Naive thymus-derived CD8-positive, alpha-beta T cell (primary cell): ENCODE data around the gene GAREM1. TPM values are rescaled to one million over a fixed set of nuclear protein-coding genes. Genes with fewer than 3 reads are reported as not detected.
"Not testable (repeated sequence)": the region's sequence is repeated elsewhere in the genome, so short reads cannot be mapped to it uniquely, and the experiment has no call there.

Source experiments
- ATAC-seq, 2 donors: fragments of 150-1000 bp; cut with Tn5 transposase in 1 of 2; sonication (Bioruptor Pico), chemical (Tn5 transposase) in 1 of 2; 1 replicate in 1 of 2; 2 replicates in 1 of 2; pipeline ENCODE4 v1.10.0; 2021; ENCODE audit warnings: mild to moderate bottlenecking in 2 of 2, moderate library complexity in 2 of 2
- POLR2A ChIA-PET: fragments of 350-600 bp; sonication (Branson Sonifier 250); formaldehyde crosslinking; loops from one replicate; lab custom pipeline; 2021; ENCODE audit warnings: antibody characterized with exemption; lab: Charles Lee
- DNase-seq, 10 donors: peaks; one replicate each; pipeline versions ENCODE4 v3.0.0 to v3.0.0-alpha.2; 2020 to 2022
- H3K27ac Mint-ChIP-seq, 10 donors: one replicate each; pipeline ENCODE4 v1.8.0; 2020 to 2022; ENCODE audit warnings: mild to moderate bottlenecking in 10 of 10, mixed read lengths in 10 of 10, moderate library complexity in 4 of 10, inconsistent platforms in 1 of 10
- H3K27me3 Mint-ChIP-seq, 5 donors: one replicate each; pipeline ENCODE4 v1.8.0; 2021 to 2022; ENCODE audit warnings: mixed read lengths in 5 of 5
- H3K36me3 Mint-ChIP-seq, 3 donors: one replicate each; pipeline ENCODE4 v1.8.0; 2020 to 2022; ENCODE audit warnings: mixed read lengths in 3 of 3, mild to moderate bottlenecking in 2 of 3, inconsistent platforms in 1 of 3
- H3K4me1 Mint-ChIP-seq, 4 donors: one replicate each; pipeline ENCODE4 v1.8.0; 2021 to 2022; ENCODE audit warnings: mixed read lengths in 4 of 4
- H3K4me3 Mint-ChIP-seq, 10 donors: one replicate each; pipeline ENCODE4 v1.8.0; 2020 to 2022; ENCODE audit warnings: mild to moderate bottlenecking in 10 of 10, mixed read lengths in 10 of 10, moderate library complexity in 6 of 10, inconsistent platforms in 1 of 10
- H3K9me3 Mint-ChIP-seq, 9 donors: one replicate each; pipeline ENCODE4 v1.8.0; 2020 to 2022; ENCODE audit warnings: mixed read lengths in 9 of 9, mild to moderate bottlenecking in 3 of 9, inconsistent platforms in 1 of 9, moderate library complexity in 1 of 9
- polyA plus RNA-seq, 3 donors: library from polyadenylated mRNA; unstranded; fragments of 300-500 nt; fragmentation: Illumina TruSeq; gene quantifications; one replicate each; pipeline ENCODE4 v1.2.3, GENCODE V29; 2021
- total RNA-seq, 8 experiments: library from RNA in 2 of 8; stranded (reverse) in 2 of 8; gene quantifications; one replicate each; pipeline ENCODE4 v1.2.3 and lab custom pipeline; 2021 to 2026

The GAREM1 gene
- total and polyA plus RNA-seq, 5 experiments from 2014 or later = 0.36 to 2.3 (median 0.78) TPM; not detected in 1

DNA sequence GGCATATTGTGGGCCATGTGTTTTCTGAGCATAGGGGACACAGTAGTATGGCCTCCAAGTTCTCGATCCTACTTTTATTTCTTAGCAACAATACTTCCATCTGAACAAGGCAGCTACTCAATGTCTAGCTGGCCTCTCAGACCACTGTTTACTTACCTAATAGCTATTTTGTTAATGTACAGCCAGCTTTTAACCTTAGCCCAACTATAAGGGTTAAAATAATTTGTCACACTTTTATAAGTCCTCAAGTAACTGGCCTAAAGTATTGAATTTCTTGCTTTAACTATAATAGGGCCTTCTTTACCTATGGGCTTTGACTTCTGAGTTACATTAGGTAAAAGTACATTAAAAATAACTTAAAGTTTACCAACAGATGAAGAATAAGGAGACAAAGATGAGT, 117.4 kb downstream of the GAREM1 start:
- Mint-ChIP-seq H3K27ac (no peak overlapping the region), H3K9me3 (no peaks in the 10 kb centered on the region), H3K27me3 (peaks cover 0 to 15% (median 3%) of the 10 kb centered on the region in 5 donors), H3K4me1 (no peaks in the 10 kb centered on the region), H3K4me3 (no peak overlapping the region), H3K36me3 (no peaks in the 10 kb centered on the region)
- POLR2A ChIA-PET = no interaction called here
- ATAC-seq (no peak), DNase-seq (no peak)

DNA sequence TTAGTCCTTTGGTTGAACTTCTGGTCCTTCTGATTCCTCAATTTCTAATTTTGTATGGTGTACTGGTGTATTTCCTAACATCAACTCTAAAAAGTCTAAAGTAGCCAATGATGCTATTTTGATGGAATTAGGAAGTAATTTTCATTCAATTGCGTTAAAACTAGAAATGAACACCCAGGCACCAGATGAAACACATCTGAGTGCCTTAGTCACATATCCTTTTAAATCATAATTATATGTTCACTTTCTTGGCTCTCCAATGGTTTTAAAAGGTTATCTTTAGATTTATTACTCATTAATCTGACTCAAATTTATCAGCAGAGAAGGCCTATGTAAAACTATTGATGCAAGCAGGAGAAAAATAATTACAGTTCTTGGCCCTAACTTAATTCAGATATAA, 119.7 kb downstream of the GAREM1 start:
- H3K4me3 Mint-ChIP-seq = no peak overlapping the region
- DNase-seq (no peak), ATAC-seq (no peak)
- H3K27ac Mint-ChIP-seq = no peak overlapping the region
- no peaks in the 10 kb centered on the region for H3K9me3 Mint-ChIP-seq
- H3K36me3 Mint-ChIP-seq = no peaks in the 10 kb centered on the region
- POLR2A ChIA-PET = no interaction called here
- no peaks in the 10 kb centered on the region for H3K4me1 Mint-ChIP-seq
- peaks cover 0 to 7% (median 1%) of the 10 kb centered on the region in 5 donors for H3K27me3 Mint-ChIP-seq

DNA sequence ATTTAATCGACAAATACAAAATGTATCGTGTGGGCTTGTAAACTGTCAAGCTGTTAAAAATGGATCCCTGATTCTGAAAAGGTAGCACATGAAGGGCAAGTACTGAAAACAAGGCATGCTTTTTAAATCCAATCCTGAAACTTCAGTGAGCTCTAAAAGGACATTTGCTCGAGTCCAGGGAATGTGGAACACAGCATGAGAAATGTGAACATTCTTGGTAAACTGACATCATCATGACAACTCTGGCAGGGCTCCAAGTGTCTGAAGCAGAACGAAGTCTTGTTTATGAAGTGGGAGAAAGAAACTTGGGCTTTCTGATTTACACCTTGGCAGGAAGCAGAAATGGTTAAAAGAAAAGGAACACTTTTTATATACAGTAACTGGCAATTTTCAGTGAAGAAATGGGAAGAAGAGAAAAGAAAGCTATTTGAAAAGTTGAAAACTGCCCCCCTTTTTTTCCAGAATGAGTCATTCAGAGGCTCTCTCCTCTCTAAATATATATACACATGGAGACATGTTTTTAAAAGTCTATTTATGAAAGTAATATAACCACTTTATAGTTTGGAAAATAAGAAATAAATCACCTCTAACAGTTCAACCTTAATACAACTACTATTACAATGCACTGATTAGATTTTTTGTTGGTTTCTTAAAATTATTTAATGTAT, 120.8 kb downstream of the GAREM1 start:
- no peak for ATAC-seq
- no peak for DNase-seq
- POLR2A ChIA-PET = no interaction called here
- no peaks in the 10 kb centered on the region for H3K4me1 Mint-ChIP-seq
- no peaks in the 10 kb centered on the region for H3K36me3 Mint-ChIP-seq
- H3K9me3 Mint-ChIP-seq = no peaks in the 10 kb centered on the region
- no peak overlapping the region for H3K4me3 Mint-ChIP-seq
- peaks cover 0 to 7% (median 4%) of the 10 kb centered on the region in 5 donors for H3K27me3 Mint-ChIP-seq
- no peak overlapping the region for H3K27ac Mint-ChIP-seq

DNA sequence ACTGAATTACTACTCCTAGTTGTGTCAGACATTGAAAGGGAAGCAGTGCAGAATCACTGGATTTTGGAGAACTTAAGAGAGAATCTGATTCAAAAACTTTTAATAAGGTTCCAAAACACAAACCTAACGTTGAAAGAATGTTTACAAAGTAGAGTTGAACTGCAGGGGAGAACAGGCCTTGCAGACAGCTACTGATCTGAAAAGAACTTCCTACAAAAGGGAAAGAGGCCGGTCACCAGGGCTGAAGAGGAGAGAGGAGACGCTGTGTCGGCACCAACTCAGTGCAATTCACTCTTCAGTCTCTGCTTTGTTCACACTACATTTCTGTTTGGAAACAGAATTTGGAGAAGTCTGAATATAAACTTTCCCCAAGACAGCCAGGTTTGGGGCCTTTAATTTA, 124.0 kb downstream of the GAREM1 start:
- no peak for DNase-seq
- POLR2A ChIA-PET = no interaction called here
- Mint-ChIP-seq H3K36me3 (no peaks in the 10 kb centered on the region), H3K27me3 (peaks cover 3 to 19% (median 5%) of the 10 kb centered on the region in 5 donors), H3K4me3 (no peak overlapping the region), H3K27ac (no peak overlapping the region), H3K9me3 (peaks cover 0 to 3% (median 0%) of the 10 kb centered on the region in 9 donors), H3K4me1 (no peaks in the 10 kb centered on the region)
- ATAC-seq = no peak

DNA sequence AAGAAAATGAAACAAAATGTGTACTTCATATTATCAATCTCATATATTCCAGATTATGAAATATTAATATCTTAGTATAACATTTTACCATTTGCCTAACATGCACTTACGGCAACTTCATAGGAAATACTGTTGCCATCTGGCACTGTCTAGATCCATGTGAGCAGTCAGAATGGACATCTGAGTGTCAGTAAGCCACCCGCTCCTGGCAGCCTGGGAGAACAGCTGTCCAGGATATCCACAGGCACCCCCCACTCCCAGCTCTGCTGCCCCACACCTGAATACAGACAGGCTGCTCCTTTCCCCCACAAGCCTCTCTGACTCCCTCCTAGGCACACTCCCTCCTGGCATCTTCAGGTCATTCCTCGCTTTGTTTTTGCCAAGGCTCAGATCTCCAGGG, 127.0 kb downstream of the GAREM1 start:
- DNase-seq = no peak
- Mint-ChIP-seq H3K36me3 (no peaks in the 10 kb centered on the region), H3K9me3 (peaks cover 0 to 4% (median 0%) of the 10 kb centered on the region in 9 donors), H3K27ac (no peak overlapping the region), H3K4me1 (no peaks in the 10 kb centered on the region), H3K4me3 (no peak overlapping the region), H3K27me3 (peaks cover 3 to 36% (median 9%) of the 10 kb centered on the region in 5 donors)
- ATAC-seq = no peak
- POLR2A ChIA-PET = no interaction called here

DNA sequence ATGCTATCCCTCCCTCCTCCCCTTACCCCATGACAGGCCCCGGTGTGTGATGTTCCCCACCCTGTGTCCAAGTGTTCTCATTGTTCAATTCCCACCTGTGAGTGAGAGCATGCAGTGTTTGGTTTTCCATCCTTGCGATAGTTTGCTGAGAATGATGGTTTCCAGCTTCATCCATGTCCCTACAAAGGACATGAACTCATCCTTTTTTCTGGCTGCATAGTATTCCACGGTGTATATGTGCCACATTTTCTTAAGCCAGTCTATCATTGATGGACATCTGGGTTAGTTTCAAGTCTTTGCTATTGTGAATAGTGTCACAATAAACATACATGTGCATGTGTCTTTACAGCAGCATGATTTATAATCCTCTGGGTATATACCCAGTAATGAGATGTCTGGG, 129.6 kb downstream of the GAREM1 start:
- H3K4me1 Mint-ChIP-seq, DNase-seq, H3K27ac Mint-ChIP-seq, H3K36me3 Mint-ChIP-seq, ATAC-seq, H3K9me3 Mint-ChIP-seq, POLR2A ChIA-PET, H3K4me3 Mint-ChIP-seq: not testable (repeated sequence)
- peaks cover 3 to 36% (median 9%) of the 10 kb centered on the region in 5 donors for H3K27me3 Mint-ChIP-seq

DNA sequence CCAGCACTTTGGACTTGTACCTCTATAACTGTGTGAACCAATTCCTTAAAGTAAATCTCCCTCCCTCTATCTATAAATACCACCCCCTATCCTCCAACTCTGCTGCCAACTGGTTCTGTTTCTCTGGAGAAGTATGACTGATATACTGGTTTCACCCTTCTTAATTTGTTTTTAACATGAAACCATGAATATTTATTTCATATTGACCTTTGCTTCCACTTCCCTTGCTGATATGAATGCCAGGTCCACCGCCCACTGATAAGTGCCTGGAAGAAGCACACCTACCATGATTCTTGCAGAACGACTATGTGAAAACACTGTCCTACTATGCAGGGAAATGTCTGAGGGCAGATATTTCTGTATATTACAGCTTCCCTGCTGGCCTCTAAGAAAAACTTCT, 131.6 kb downstream of the GAREM1 start:
- ATAC-seq = no peak
- H3K9me3 Mint-ChIP-seq = peaks cover 0 to 4% (median 0%) of the 10 kb centered on the region in 9 donors
- H3K4me3 Mint-ChIP-seq = no peak overlapping the region
- no peaks in the 10 kb centered on the region for H3K4me1 Mint-ChIP-seq
- POLR2A ChIA-PET = no interaction called here
- H3K27me3 Mint-ChIP-seq = peaks cover 0 to 33% (median 9%) of the 10 kb centered on the region in 5 donors
- no peak overlapping the region for H3K27ac Mint-ChIP-seq
- no peak for DNase-seq
- H3K36me3 Mint-ChIP-seq = no peaks in the 10 kb centered on the region

DNA sequence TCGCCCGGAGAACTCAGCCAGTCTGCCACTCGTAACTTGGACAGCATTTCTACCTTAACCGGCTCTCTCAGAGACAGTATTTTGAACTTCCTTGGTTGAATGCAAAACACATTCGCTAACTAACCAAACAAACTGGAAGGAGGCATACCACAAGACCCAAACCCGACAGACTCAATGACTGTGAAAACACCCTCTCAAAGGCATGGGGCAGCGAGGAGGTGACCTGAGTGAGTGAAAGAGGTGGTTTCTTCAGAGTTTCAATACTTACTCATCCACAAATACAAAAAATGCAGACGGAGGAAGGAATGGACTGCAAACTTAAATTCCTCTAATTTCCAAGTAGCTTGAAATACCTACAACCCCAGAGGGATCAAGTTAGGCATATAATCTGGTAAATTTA, 132.9 kb downstream of the GAREM1 start:
- POLR2A ChIA-PET = no interaction called here
- DNase-seq (no peak), ATAC-seq (no peak)
- Mint-ChIP-seq H3K36me3 (no peaks in the 10 kb centered on the region), H3K4me1 (no peaks in the 10 kb centered on the region), H3K4me3 (no peak overlapping the region), H3K9me3 (peaks cover 0 to 4% (median 0%) of the 10 kb centered on the region in 9 donors), H3K27me3 (peaks cover 0 to 28% (median 3%) of the 10 kb centered on the region in 5 donors), H3K27ac (no peak overlapping the region)

DNA sequence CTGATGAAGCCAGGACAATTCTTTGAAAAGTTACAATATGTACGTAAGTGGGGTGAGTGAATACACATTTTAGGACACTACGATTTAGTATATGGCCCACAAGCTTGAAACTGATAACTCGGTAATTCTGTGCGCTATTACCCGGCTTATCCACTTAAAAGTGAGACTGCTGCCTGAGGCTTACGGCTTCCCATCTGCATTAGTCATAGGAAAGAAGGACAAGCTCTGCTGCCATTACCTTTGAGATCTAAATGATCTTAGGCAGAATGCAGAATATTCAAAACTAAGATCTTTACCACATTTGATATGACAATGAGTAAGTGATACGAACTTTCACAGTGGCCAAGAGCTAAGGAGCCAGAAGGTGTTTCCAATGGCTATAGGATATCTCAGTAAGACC, 133.3 kb downstream of the GAREM1 start:
- Mint-ChIP-seq H3K27me3 (peaks cover 0 to 23% (median 3%) of the 10 kb centered on the region in 5 donors), H3K9me3 (peaks cover 0 to 4% (median 0%) of the 10 kb centered on the region in 9 donors)
- POLR2A ChIA-PET = no interaction called here

DNA sequence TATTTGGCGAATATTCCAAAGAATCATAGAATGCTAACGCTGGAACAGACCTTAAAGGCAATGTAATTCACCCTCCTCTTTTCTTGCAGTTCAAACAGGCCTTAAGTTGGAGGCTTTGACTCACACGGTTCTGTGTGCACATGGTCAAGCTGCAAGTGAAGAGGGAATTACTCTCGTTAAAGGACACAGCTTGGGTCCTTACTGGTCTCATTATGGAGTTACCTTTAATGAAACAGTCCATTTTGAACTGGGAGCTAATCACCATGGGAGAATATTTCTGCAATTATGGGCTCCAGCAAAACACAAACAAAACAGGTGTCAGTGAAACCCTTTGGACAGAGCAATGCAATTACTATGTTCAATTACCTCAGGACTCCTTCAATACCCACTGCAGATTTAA, 135.5 kb downstream of the GAREM1 start:
- H3K4me1 Mint-ChIP-seq = no peaks in the 10 kb centered on the region
- no peak overlapping the region for H3K4me3 Mint-ChIP-seq
- POLR2A ChIA-PET = no interaction called here
- H3K36me3 Mint-ChIP-seq = no peaks in the 10 kb centered on the region
- no peak for ATAC-seq
- no peaks in the 10 kb centered on the region for H3K9me3 Mint-ChIP-seq
- H3K27me3 Mint-ChIP-seq = peaks cover 0 to 11% (median 6%) of the 10 kb centered on the region in 5 donors
- DNase-seq = no peak
- H3K27ac Mint-ChIP-seq = no peak overlapping the region

More for the DNA sequence above, 133.3 kb downstream of the GAREM1 start:
- H3K4me3 Mint-ChIP-seq = no peak overlapping the region
- DNase-seq (no peak), ATAC-seq (no peak)
- H3K36me3 Mint-ChIP-seq = no peaks in the 10 kb centered on the region
- no peaks in the 10 kb centered on the region for H3K4me1 Mint-ChIP-seq
- no peak overlapping the region for H3K27ac Mint-ChIP-seq

DNA sequence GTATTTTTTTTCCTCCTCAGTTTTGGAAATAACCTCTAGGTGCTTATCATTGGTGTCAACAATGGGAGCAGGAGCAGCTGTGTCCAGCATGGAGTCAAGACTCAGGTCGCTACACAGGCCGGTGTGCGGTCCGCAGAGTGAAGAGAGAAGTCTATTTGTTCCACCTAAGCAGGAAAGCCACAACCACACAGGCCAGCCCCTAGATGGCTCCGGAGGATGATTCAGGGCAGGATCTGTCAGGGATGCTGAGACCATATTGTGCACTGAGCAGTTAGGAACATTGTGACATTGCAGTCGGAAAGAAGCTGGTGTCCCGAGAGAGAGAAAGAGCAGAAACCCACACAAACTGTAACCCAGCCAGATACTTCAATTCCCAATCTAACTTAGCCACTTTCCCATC, 136.9 kb downstream of the GAREM1 start:
- ATAC-seq (no peak), DNase-seq (no peak)
- Mint-ChIP-seq H3K9me3 (no peaks in the 10 kb centered on the region), H3K27ac (no peak overlapping the region), H3K36me3 (no peaks in the 10 kb centered on the region), H3K4me3 (no peak overlapping the region), H3K27me3 (peaks cover 0 to 8% (median 5%) of the 10 kb centered on the region in 5 donors), H3K4me1 (no peaks in the 10 kb centered on the region)
- POLR2A ChIA-PET = no interaction called here

DNA sequence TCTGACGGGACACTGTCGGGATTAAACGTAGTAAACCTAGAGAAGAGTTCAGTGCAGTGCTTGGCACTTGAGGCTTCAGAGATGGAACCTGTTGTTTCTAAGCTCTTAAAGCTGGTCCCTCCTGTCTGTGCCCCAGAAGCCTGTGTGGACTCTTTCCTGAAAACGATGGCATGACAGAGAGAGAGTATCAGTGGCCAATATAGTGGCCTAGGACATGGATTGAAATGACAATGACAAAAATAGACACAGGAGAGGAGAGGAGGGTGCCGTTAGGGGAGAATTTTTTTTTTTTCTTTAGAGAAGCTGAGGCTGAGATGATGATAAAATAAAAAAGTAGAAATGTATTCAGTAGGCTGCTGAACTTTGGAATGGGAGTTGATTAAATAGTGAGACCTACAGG, 138.0 kb downstream of the GAREM1 start:
- no peak overlapping the region for H3K27ac Mint-ChIP-seq
- DNase-seq (no peak), ATAC-seq (no peak)
- POLR2A ChIA-PET = no interaction called here
- H3K4me3 Mint-ChIP-seq = no peak overlapping the region
- no peaks in the 10 kb centered on the region for H3K9me3 Mint-ChIP-seq
- peaks cover 0 to 9% (median 5%) of the 10 kb centered on the region in 5 donors for H3K27me3 Mint-ChIP-seq
- H3K4me1 Mint-ChIP-seq = no peaks in the 10 kb centered on the region
- H3K36me3 Mint-ChIP-seq = no peaks in the 10 kb centered on the region

DNA sequence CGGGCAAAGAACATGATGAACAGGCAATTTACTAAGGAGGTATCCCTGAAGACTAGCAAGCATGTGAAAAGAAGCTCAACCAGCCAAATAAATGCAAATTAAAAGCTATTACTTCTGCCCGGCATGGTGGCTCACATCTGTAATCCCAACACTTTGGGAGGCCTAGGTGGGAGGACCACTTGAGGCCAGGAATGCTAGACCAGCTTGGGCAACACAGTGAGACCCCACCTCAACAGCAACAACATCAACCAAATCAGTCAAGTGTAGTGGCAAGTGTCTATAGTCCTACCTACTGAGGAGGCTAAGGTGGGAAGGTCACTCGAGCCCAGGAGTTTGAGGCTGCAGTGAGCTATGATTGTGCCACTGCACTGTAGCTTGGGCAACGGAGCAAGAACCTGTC, 141.7 kb downstream of the GAREM1 start:
- peaks cover 2 to 24% (median 15%) of the 10 kb centered on the region in 5 donors for H3K27me3 Mint-ChIP-seq
- POLR2A ChIA-PET = interaction anchor here (0.6 kb wide), 1 partner anchor 90 kb away, joined by 4 read pairs; no protein-coding TSS in a partner anchor
- H3K4me1 Mint-ChIP-seq = no peaks in the 10 kb centered on the region
- no peak overlapping the region for H3K27ac Mint-ChIP-seq
- no peaks in the 10 kb centered on the region for H3K36me3 Mint-ChIP-seq
- no peak overlapping the region for H3K4me3 Mint-ChIP-seq
- DNase-seq (no peak), ATAC-seq (no peak)
- H3K9me3 Mint-ChIP-seq = no peaks in the 10 kb centered on the region

DNA sequence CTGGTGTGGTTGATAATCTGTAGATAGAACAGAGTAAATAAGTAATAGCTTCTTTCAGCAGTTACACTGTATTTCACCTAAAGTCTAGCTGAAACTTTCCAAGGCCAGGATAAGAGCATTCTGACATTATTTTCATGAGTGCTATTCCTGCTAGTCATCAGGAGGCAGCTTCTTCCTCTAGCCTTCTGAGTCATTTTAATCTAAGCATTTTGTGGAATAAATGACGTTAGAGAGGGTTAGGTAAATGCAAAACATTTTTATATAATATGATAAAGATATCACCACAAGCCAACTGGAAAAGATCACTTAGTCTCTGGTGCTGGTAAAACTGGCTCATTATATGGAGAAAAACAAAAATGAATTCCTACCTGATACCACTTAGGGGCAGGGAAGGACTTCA, 142.3 kb downstream of the GAREM1 start:
- POLR2A ChIA-PET = no interaction called here
- Mint-ChIP-seq H3K4me3 (no peak overlapping the region), H3K36me3 (no peaks in the 10 kb centered on the region), H3K27ac (no peak overlapping the region), H3K4me1 (no peaks in the 10 kb centered on the region), H3K27me3 (peaks cover 4 to 28% (median 18%) of the 10 kb centered on the region in 5 donors), H3K9me3 (no peaks in the 10 kb centered on the region)
- ATAC-seq (no peak), DNase-seq (no peak)
